Measurements from ENCODE around the gene DCC. TPM values are rescaled to one million over a fixed set of nuclear protein-coding genes. Genes with fewer than 3 reads are reported as not detected.

DCC gene
- polyA plus RNA-seq, 1 donor (not counting 4 experiments of a cell fraction or from before 2014, with no cell fraction given), result not detected

- Histone ChIP-seq H3K4me2 (ENCODE audit: control insufficient read depth, extremely low read depth, insufficient read depth, low read depth, low read length) (no peak overlapping the region), H3K79me2 (ENCODE audit: control insufficient read depth, insufficient read depth, low read length) (no peaks in the 10 kb centered on the region), H3K36me3 (ENCODE audit: control insufficient read depth in 2 of 2, extremely low read depth in 1 of 2, insufficient read depth in 2 of 2, low read length in 2 of 2) (no peaks in the 10 kb centered on the region), H2AFZ (ENCODE audit: control insufficient read depth, low read length) (no peak overlapping the region), H3K4me1 (ENCODE audit: control insufficient read depth, extremely low read depth, insufficient read depth, low read length) (no peaks in the 10 kb centered on the region), H3K9me1 (ENCODE audit: control insufficient read depth, extremely low read depth, insufficient read depth, low read length) (no peaks in the 10 kb centered on the region), H3K4me3 (ENCODE audit: control insufficient read depth in 2 of 3, extremely low read depth in 1 of 3, insufficient read depth in 2 of 3, low read depth in 1 of 3, low read length in 3 of 3) (no peak overlapping the region), H3K9ac (ENCODE audit: control insufficient read depth, extremely low read depth, insufficient read depth, low read length) (no peak overlapping the region), H3K27me3 (ENCODE audit: control insufficient read depth, extremely low read depth, insufficient read depth, low read length) (no peaks in the 10 kb centered on the region), H4K20me1 (ENCODE audit: control insufficient read depth, extremely low read depth, insufficient read depth, low read length) (no peaks in the 10 kb centered on the region), H3K9me3 (ENCODE audit: control insufficient read depth, low read depth, low read length) (no peaks in the 10 kb centered on the region), H3K27ac (ENCODE audit: control insufficient read depth, insufficient read depth, low read length) (no peak overlapping the region)
- TF ChIP-seq CTCF (optimal IDR thresholded peaks at IDR 0.05 in 1 of 3, IDR thresholded peaks at IDR 0.05 in 1 of 3, conservative IDR thresholded peaks at IDR 0.05 in 1 of 3; ENCODE audit: extremely low read depth in 1 of 3, insufficient read depth in 2 of 3, low read length in 3 of 3), result no peak
- no peak for TF ChIP-seq EZH2 (IDR thresholded peaks at IDR 0.05; ENCODE audit: low read length)
- FAIRE-seq, result no peak
- dilution Hi-C loops (cut with MboI; ENCODE audit: extremely low pct_ligation_motif_present, low sequenced_read_pairs), result no loop called here
- DNase-seq (ENCODE audit: low read depth, low spot score), result no peak
Measured at GRCh38 chr18:52691841-52692240, 351.8 kb downstream of the DCC start.

GRCh38 chr18:52694804-52695203 lies 354.8 kb downstream of the DCC start:
- Histone ChIP-seq H3K9me3 (ENCODE audit: control insufficient read depth, low read depth, low read length) (no peaks in the 10 kb centered on the region), H2AFZ (ENCODE audit: control insufficient read depth, low read length) (no peak overlapping the region), H3K4me2 (ENCODE audit: control insufficient read depth, extremely low read depth, insufficient read depth, low read depth, low read length) (no peak overlapping the region), H3K4me3 (ENCODE audit: control insufficient read depth in 2 of 3, extremely low read depth in 1 of 3, insufficient read depth in 2 of 3, low read depth in 1 of 3, low read length in 3 of 3) (no peak overlapping the region), H3K9ac (ENCODE audit: control insufficient read depth, extremely low read depth, insufficient read depth, low read length) (no peak overlapping the region), H3K27ac (ENCODE audit: control insufficient read depth, insufficient read depth, low read length) (no peak overlapping the region), H3K79me2 (ENCODE audit: control insufficient read depth, insufficient read depth, low read length) (no peaks in the 10 kb centered on the region), H3K27me3 (ENCODE audit: control insufficient read depth, extremely low read depth, insufficient read depth, low read length) (no peaks in the 10 kb centered on the region), H3K36me3 (ENCODE audit: control insufficient read depth in 2 of 2, extremely low read depth in 1 of 2, insufficient read depth in 2 of 2, low read length in 2 of 2) (no peaks in the 10 kb centered on the region), H4K20me1 (ENCODE audit: control insufficient read depth, extremely low read depth, insufficient read depth, low read length) (no peaks in the 10 kb centered on the region), H3K9me1 (ENCODE audit: control insufficient read depth, extremely low read depth, insufficient read depth, low read length) (no peaks in the 10 kb centered on the region), H3K4me1 (ENCODE audit: control insufficient read depth, extremely low read depth, insufficient read depth, low read length) (no peaks in the 10 kb centered on the region)
- DNase-seq (ENCODE audit: low read depth, low spot score), result no peak
- TF ChIP-seq CTCF (optimal IDR thresholded peaks at IDR 0.05 in 1 of 3, IDR thresholded peaks at IDR 0.05 in 1 of 3, conservative IDR thresholded peaks at IDR 0.05 in 1 of 3; ENCODE audit: extremely low read depth in 1 of 3, insufficient read depth in 2 of 3, low read length in 3 of 3), result peak in 1 of 3 experiments; percentile 19
- no peak for TF ChIP-seq EZH2 (IDR thresholded peaks at IDR 0.05; ENCODE audit: low read length)
- no peak for FAIRE-seq
- dilution Hi-C loops (cut with MboI; ENCODE audit: extremely low pct_ligation_motif_present, low sequenced_read_pairs), result no loop called here

All from keratinocyte (primary cell).